AG09319 (cell line): ENCODE data around the gene MLN.
A peak's percentile ranks its signal among the peaks of the same experiment; 100 is the strongest.

Experiments
- DNase-seq: peaks from one replicate; pipeline ENCODE4 v3.0.0-alpha.2; 2010; ENCODE audit warnings: low read depth; ENCODE audit errors: extremely low read depth
- TF ChIP-seq, protein P1 (sequence below): IDR thresholded peaks from 2 replicates; pipeline ENCODE4 v1.5.1; 2011; ENCODE audit warnings: low read depth, mild to moderate bottlenecking, inconsistent platforms, low read length, moderate library complexity

The MLN gene

DNA sequence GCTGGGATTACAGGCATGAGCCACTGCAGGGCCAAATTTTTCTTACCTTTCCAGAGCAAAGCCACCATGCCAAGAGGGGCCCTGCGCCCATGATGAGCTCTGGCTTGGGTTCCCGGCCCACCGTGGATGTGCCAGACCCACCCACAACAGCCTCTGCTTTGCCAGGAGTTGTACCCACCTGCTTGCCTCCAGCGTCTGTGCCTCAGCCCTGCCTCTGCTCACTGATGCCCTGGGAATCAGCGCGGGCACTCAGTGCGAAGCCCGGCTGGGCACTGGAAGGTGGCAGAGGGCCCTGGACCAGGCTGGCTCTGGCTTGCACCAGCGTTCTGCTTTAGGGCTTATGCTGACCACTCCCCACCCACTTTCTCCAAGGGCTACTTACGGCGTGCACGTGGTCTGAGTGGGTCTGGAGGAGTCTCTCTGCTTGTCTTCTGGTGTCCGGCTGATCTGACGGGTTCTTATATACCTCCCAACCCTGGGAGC is at the start of gene MLN:
TSS of gene MLN (minus strand) at position 433 of the 483 bp plus-strand sequence. CDS start 2,840 bp downstream, outside the sequence.
- TF ChIP-seq, protein P1, sequence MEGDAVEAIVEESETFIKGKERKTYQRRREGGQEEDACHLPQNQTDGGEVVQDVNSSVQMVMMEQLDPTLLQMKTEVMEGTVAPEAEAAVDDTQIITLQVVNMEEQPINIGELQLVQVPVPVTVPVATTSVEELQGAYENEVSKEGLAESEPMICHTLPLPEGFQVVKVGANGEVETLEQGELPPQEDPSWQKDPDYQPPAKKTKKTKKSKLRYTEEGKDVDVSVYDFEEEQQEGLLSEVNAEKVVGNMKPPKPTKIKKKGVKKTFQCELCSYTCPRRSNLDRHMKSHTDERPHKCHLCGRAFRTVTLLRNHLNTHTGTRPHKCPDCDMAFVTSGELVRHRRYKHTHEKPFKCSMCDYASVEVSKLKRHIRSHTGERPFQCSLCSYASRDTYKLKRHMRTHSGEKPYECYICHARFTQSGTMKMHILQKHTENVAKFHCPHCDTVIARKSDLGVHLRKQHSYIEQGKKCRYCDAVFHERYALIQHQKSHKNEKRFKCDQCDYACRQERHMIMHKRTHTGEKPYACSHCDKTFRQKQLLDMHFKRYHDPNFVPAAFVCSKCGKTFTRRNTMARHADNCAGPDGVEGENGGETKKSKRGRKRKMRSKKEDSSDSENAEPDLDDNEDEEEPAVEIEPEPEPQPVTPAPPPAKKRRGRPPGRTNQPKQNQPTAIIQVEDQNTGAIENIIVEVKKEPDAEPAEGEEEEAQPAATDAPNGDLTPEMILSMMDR, result no peak
- DNase-seq, result no peak

DNA sequence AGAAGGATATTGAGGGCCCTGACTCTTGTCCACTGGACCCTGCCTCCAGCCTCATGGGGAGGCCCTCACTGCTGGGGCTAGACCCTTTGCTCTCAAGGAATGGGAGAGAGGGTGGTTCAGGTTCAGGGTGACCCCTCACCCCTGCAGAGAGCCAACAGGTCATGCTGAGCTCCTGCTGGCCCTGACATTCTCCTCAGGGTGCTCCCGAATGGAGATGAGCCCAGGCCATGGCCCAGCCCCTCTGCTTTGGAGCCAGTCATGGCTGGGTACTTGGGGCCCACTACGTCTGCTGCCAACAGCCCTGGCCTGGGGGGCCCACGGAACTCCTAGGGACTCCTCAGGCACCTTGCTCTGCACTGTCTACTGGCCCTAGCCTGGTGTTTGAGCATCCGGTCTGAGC is 49.2 kb upstream of the MLN start:
- TF ChIP-seq, protein P1, result no peak
- no peak for DNase-seq

DNA sequence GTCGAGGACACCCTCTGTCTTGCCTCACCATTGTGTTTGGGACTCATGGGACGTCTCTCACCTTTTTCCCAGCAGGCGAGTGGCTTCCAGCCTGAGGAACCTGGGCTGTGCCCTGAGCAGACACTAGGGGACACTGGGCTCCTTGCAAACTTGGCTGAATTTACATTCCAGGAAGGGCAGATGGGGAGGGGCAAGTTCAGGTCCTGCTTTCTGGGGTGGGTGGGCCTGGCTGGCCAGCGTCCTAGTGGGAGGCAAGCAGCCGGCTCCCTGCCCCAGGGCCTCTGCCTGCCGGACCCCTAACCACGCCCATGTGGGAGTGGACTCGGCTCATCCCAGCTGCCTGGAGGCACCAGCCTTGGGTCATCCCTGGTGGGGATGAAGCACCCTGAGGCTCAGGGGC is 48.2 kb upstream of the MLN start:
- DNase-seq, result no peak
- TF ChIP-seq, protein P1, result peak; percentile 38

- DNase-seq, result no peak
- TF ChIP-seq, protein P1, result no peak
Measured at GRCh38 chr6:33850869-33851541, 47.2 kb upstream of the MLN start.

- TF ChIP-seq, protein P1, result no peak
- DNase-seq, result no peak
Measured at GRCh38 chr6:33850296-33850695, 46.5 kb upstream of the MLN start.

DNA sequence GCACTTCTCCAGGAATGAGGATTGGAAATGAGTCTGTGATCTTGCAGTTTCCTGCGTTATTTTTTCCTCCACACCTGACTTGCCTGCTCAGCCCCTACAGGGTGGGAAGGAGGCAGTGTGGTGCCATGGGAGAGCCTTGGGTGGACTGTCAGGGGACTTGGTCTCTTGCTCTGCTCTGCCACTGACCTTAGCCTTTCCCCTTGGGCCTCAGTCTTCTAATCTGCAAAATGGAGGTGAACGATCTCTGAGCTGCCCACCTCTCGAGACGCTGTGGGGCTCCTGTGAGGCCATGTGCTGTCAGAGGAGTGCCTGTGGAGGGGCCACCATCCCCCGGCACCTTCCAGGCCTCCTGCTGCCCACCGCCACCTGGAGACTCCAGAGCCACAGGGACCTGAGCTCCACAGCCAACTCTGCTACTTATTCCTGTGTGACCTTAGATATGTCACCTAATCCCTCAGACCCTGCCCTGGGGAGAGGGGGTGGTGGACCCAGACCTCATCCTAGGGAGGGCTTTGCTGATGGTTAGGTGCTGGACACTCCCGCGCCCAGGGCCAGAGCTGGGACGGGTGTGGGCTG is 45.8 kb upstream of the MLN start:
- TF ChIP-seq, protein P1, result no peak
- no peak for DNase-seq

GRCh38 chr6:33848484-33848883 is 44.7 kb upstream of the MLN start:
- TF ChIP-seq, protein P1, result no peak
- no peak for DNase-seq
